K562 treated with DMSO at 1 percent for 24 hours (cell line): ENCODE results near the gene PDP2. TPM values are rescaled to one million over a fixed set of nuclear protein-coding genes. Genes with fewer than 3 reads are reported as not detected.

Experiments
- total RNA-seq: library from RNA; unstranded; fragments of 300-600 nt; gene quantifications from 2 replicates; pipeline ENCODE4 v1.2.3, GENCODE V29; 2022; ENCODE audit warnings: low read depth; ENCODE audit not compliant: insufficient read depth

The PDP2 gene
- 6.1 and 7.6 TPM in 2 replicates for total RNA-seq

GRCh38 chr16:66880288-66881013 is at the start of gene PDP2:
Gene PDP2 (plus strand): TSS chr16:66880515. CDS start chr16:66884285, 3,770 bp downstream.

GRCh38 chr16:66844342-66845079 is 35.8 kb upstream of the PDP2 start, which contains the start of gene CA7:
Gene CA7 (plus strand): TSS chr16:66844414. CDS start chr16:66844488, 74 bp downstream.

GRCh38 chr16:66918803-66919568 is 38.7 kb downstream of the PDP2 start, which contains the start of gene CDH16:
Gene CDH16 (minus strand): TSS chr16:66918885. CDS start chr16:66918065, 820 bp downstream.

GRCh38 chr16:66925322-66925840 is 45.1 kb downstream of the PDP2 start, which contains the start of gene RRAD:
Gene RRAD (minus strand): TSS chr16:66925535. CDS start chr16:66925179, 356 bp downstream.

GRCh38 chr16:66934138-66934838 is 54.0 kb downstream of the PDP2 start, which contains the start of gene CIAO2B:
Gene CIAO2B (minus strand): TSS chr16:66934402. CDS start chr16:66934364, 38 bp downstream.

GRCh38 chr16:66935314-66936011 is 55.1 kb downstream of the PDP2 start, which contains the start of gene CES2:
Gene CES2 (plus strand): TSS chr16:66935516. CDS start chr16:66935636, 120 bp downstream.

Other genes starting within 250 kb of the PDP2 start
- 17.1 and 19.1 TPM in 2 replicates for gene CMTM4, start 183.8 kb upstream of the PDP2 start, total RNA-seq
- 21.9 and 24.1 TPM in 2 replicates for gene DYNC1LI2, start 128.9 kb upstream of the PDP2 start, total RNA-seq
- not detected in 2 replicates for gene TERB1, start 78.9 kb upstream of the PDP2 start, total RNA-seq
- 53.3 and 63.5 TPM in 2 replicates for gene NAE1, start 49.5 kb upstream of the PDP2 start, total RNA-seq
- gene CA7, start 36.1 kb upstream of the PDP2 start, total RNA-seq: not detected in 2 replicates
- gene CDH16, start 38.4 kb downstream of the PDP2 start, total RNA-seq: not detected in 2 replicates
- gene RRAD, start 45.0 kb downstream of the PDP2 start, total RNA-seq: 8.4 and 10.3 TPM in 2 replicates
- 267 and 312 TPM in 2 replicates for gene CIAO2B, start 53.9 kb downstream of the PDP2 start, total RNA-seq
- 28.3 and 28.7 TPM in 2 replicates for gene CES2, start 55.0 kb downstream of the PDP2 start, total RNA-seq
- 1.00 and 1.3 TPM in 2 replicates for gene CES3, start 80.8 kb downstream of the PDP2 start, total RNA-seq
- not detected in 2 replicates for gene CES4A, start 108.1 kb downstream of the PDP2 start, total RNA-seq
- gene CBFB, start 148.6 kb downstream of the PDP2 start, total RNA-seq: 74.8 and 77.4 TPM in 2 replicates
- 9.1 and 12.1 TPM in 2 replicates for gene PHAF1, start 229.4 kb downstream of the PDP2 start, total RNA-seq